Adrenal gland (tissue), 5 donors: ENCODE data around the gene COL17A1.

Source experiments
- CTCF ChIP-seq, 6 experiments: fragments of 450-650 bp in 4 of 6; fragments of 200-600 bp in 2 of 6; sonication (generic) in 1 of 6; IDR thresholded peaks; 1 replicate in 5 of 6; 2 replicates in 1 of 6; pipeline versions ENCODE4 v1.5.1 to v1.8.0; 2016 to 2021; ENCODE audit warnings: antibody characterized with exemption in 6 of 6, mild to moderate bottlenecking in 2 of 6, moderate library complexity in 1 of 6
- POLR2A ChIP-seq, 2 donors: fragments of 450-650 bp; IDR thresholded peaks; one replicate each; pipeline ENCODE4 v1.6.1; 2017; ENCODE audit warnings: antibody characterized with exemption in 2 of 2, mild to moderate bottlenecking in 2 of 2, moderate library complexity in 1 of 2
- donor health status: DM: no; HTN: no; CAD: no.

GRCh38 chr10:104103956-104104355, 18.3 kb upstream of the COL17A1 start:
- TF ChIP-seq CTCF (IDR thresholded peaks at IDR 0.05), result no peak
- TF ChIP-seq POLR2A (IDR thresholded peaks at IDR 0.05), result no peak
